CD8-positive, alpha-beta memory T cell (primary cell): ENCODE measurements around the gene PNPLA5. TPM values are rescaled to one million over a fixed set of nuclear protein-coding genes. Genes with fewer than 3 reads are reported as not detected.

ENCODE experiments used
- CTCF ChIA-PET: fragments of 350-600 bp; sonication (Branson Sonifier 250); formaldehyde crosslinking; loops from one replicate; lab custom pipeline; 2021; ENCODE audit warnings: antibody characterized with exemption; lab: Charles Lee
- POLR2A ChIA-PET: fragments of 350-600 bp; sonication (Branson Sonifier 250); formaldehyde crosslinking; loops from one replicate; lab custom pipeline; 2021; ENCODE audit warnings: antibody characterized with exemption; lab: Charles Lee
- DNase-seq, 5 donors: peaks; one replicate each; pipeline versions ENCODE4 v3.0.0 to v3.0.0-alpha.2; 2020 to 2022; ENCODE audit warnings: mixed read lengths in 1 of 5
- H3K27ac ChIP-seq: one replicate; pipeline ENCODE4 v1.7.0; 2013; ENCODE audit warnings: low read depth, mild to moderate bottlenecking, low read length, moderate library complexity
- H3K27me3 ChIP-seq: 2 replicates; pipeline ENCODE4 v1.7.0; 2013; ENCODE audit warnings: low read length, mild to moderate bottlenecking; ENCODE audit not compliant: insufficient read depth, poor library complexity, severe bottlenecking
- H3K36me3 ChIP-seq: 2 replicates; pipeline ENCODE4 v1.7.0; 2013; ENCODE audit warnings: mild to moderate bottlenecking, low read length, moderate library complexity; ENCODE audit not compliant: insufficient read depth
- H3K4me1 ChIP-seq: 2 replicates; pipeline ENCODE4 v1.7.0; 2013; ENCODE audit warnings: mild to moderate bottlenecking, low read length, moderate library complexity; ENCODE audit not compliant: insufficient read depth
- H3K4me3 ChIP-seq: 2 replicates; pipeline ENCODE4 v1.7.0; 2013; ENCODE audit warnings: mild to moderate bottlenecking, low read length
- H3K9me3 ChIP-seq: 2 replicates; pipeline ENCODE4 v1.7.0; 2013; ENCODE audit warnings: mild to moderate bottlenecking, low read length
- H3K27ac Mint-ChIP-seq, 8 donors: one replicate each; pipeline ENCODE4 v1.8.0; 2020 to 2021; ENCODE audit warnings: mixed read lengths in 8 of 8, mild to moderate bottlenecking in 6 of 8, inconsistent platforms in 3 of 8, moderate library complexity in 3 of 8
- H3K27me3 Mint-ChIP-seq, 2 donors: one replicate each; pipeline ENCODE4 v1.8.0; 2020 to 2021; ENCODE audit warnings: mixed read lengths in 2 of 2, mild to moderate bottlenecking in 1 of 2, moderate library complexity in 1 of 2
- H3K36me3 Mint-ChIP-seq, 3 donors: one replicate each; pipeline ENCODE4 v1.8.0; 2020 to 2021; ENCODE audit warnings: mixed read lengths in 3 of 3, inconsistent platforms in 1 of 3, mild to moderate bottlenecking in 1 of 3
- H3K4me1 Mint-ChIP-seq, 3 donors: one replicate each; pipeline ENCODE4 v1.8.0; 2020 to 2021; ENCODE audit warnings: mixed read lengths in 3 of 3, inconsistent platforms in 1 of 3, mild to moderate bottlenecking in 1 of 3
- H3K4me3 Mint-ChIP-seq, 7 donors: one replicate each; pipeline ENCODE4 v1.8.0; 2020 to 2021; ENCODE audit warnings: mixed read lengths in 7 of 7, mild to moderate bottlenecking in 6 of 7, moderate library complexity in 4 of 7, inconsistent platforms in 2 of 7
- H3K9me3 Mint-ChIP-seq, 5 donors: one replicate each; pipeline ENCODE4 v1.8.0; 2020 to 2022; ENCODE audit warnings: mixed read lengths in 5 of 5, mild to moderate bottlenecking in 3 of 5, moderate library complexity in 2 of 5, inconsistent platforms in 1 of 5
- polyA plus RNA-seq: library from polyadenylated mRNA; unstranded; fragments of 300-500 nt; fragmentation: Illumina TruSeq; gene quantifications from one replicate; pipeline ENCODE4 v1.2.3, GENCODE V29; 2021
- total RNA-seq, 2 experiments: library from RNA; stranded (reverse); gene quantifications; one replicate each; pipeline ENCODE4 v1.2.3, GENCODE V29; 2021

PNPLA5 gene
- total and polyA plus RNA-seq, 3 experiments from 2014 or later: not detected

GRCh38 chr22:43848366-43849171, 43.2 kb downstream of the PNPLA5 start:
- CTCF ChIA-PET: no interaction called here

GRCh38 chr22:43847376-43848289, 44.2 kb downstream of the PNPLA5 start:
- H3K9me3 Mint-ChIP-seq: no peaks in the 10 kb centered on the region
- H3K36me3 ChIP-seq: no peaks in the 10 kb centered on the region
- H3K9me3 ChIP-seq: no peaks in the 10 kb centered on the region
- H3K36me3 Mint-ChIP-seq: no peaks in the 10 kb centered on the region
- H3K27me3 Mint-ChIP-seq: peaks cover 7 to 44% of the 10 kb centered on the region in 2 donors
- CTCF ChIA-PET: no interaction called here
- DNase-seq: no peak
- H3K4me1 ChIP-seq: no peaks in the 10 kb centered on the region
- no peak overlapping the region for H3K27ac ChIP-seq
- H3K27ac Mint-ChIP-seq: no peak overlapping the region
- POLR2A ChIA-PET: no interaction called here
- H3K27me3 ChIP-seq: no peaks in the 10 kb centered on the region
- no peaks in the 10 kb centered on the region for H3K4me1 Mint-ChIP-seq
- H3K4me3 ChIP-seq: no peak overlapping the region
- no peak overlapping the region for H3K4me3 Mint-ChIP-seq

More at GRCh38 chr22:43848366-43849171, 43.2 kb downstream of the PNPLA5 start:
- no peak for DNase-seq
- no peak overlapping the region for H3K27ac ChIP-seq
- H3K4me3 ChIP-seq: no peak overlapping the region
- Mint-ChIP-seq H3K4me1 (no peaks in the 10 kb centered on the region), H3K27me3 (peaks cover 12 to 50% of the 10 kb centered on the region in 2 donors), H3K27ac (no peak overlapping the region), H3K4me3 (no peak overlapping the region), H3K9me3 (no peaks in the 10 kb centered on the region), H3K36me3 (no peaks in the 10 kb centered on the region)
- POLR2A ChIA-PET: no interaction called here
- no peaks in the 10 kb centered on the region for H3K36me3 ChIP-seq
- no peaks in the 10 kb centered on the region for H3K9me3 ChIP-seq
- H3K27me3 ChIP-seq: no peaks in the 10 kb centered on the region
- H3K4me1 ChIP-seq: no peaks in the 10 kb centered on the region

- Mint-ChIP-seq H3K4me1 (no peaks in the 10 kb centered on the region), H3K9me3 (no peaks in the 10 kb centered on the region), H3K36me3 (no peaks in the 10 kb centered on the region), H3K27me3 (peaks cover 8 to 40% of the 10 kb centered on the region in 2 donors), H3K4me3 (no peak overlapping the region), H3K27ac (no peak overlapping the region)
- DNase-seq: no peak
- no peaks in the 10 kb centered on the region for H3K36me3 ChIP-seq
- H3K27ac ChIP-seq: no peak overlapping the region
- no peaks in the 10 kb centered on the region for H3K4me1 ChIP-seq
- no peak overlapping the region for H3K4me3 ChIP-seq
- no peaks in the 10 kb centered on the region for H3K9me3 ChIP-seq
- H3K27me3 ChIP-seq: no peaks in the 10 kb centered on the region
- CTCF ChIA-PET: no interaction called here
- POLR2A ChIA-PET: no interaction called here
Observed at GRCh38 chr22:43846966-43847365, 44.8 kb downstream of the PNPLA5 start.

GRCh38 chr22:43845981-43846380, 45.8 kb downstream of the PNPLA5 start:
- peaks cover 9 to 32% of the 10 kb centered on the region in 2 donors for H3K27me3 Mint-ChIP-seq
- no peaks in the 10 kb centered on the region for H3K27me3 ChIP-seq
- H3K4me3 ChIP-seq: no peak overlapping the region
- ChIA-PET CTCF (no interaction called here), POLR2A (no interaction called here)
- no peaks in the 10 kb centered on the region for H3K36me3 Mint-ChIP-seq
- H3K27ac Mint-ChIP-seq: no peak overlapping the region
- H3K27ac ChIP-seq: no peak overlapping the region
- no peak for DNase-seq
- no peaks in the 10 kb centered on the region for H3K9me3 Mint-ChIP-seq
- H3K4me1 Mint-ChIP-seq: no peaks in the 10 kb centered on the region
- H3K9me3 ChIP-seq: no peaks in the 10 kb centered on the region
- no peaks in the 10 kb centered on the region for H3K4me1 ChIP-seq
- H3K4me3 Mint-ChIP-seq: no peak overlapping the region
- H3K36me3 ChIP-seq: no peaks in the 10 kb centered on the region

- Mint-ChIP-seq H3K27ac (no peak overlapping the region), H3K9me3 (no peaks in the 10 kb centered on the region), H3K36me3 (no peaks in the 10 kb centered on the region), H3K4me1 (no peaks in the 10 kb centered on the region), H3K4me3 (no peak overlapping the region), H3K27me3 (peaks cover 9 to 22% of the 10 kb centered on the region in 2 donors)
- Histone ChIP-seq H3K4me1 (no peaks in the 10 kb centered on the region), H3K4me3 (no peak overlapping the region), H3K27me3 (no peaks in the 10 kb centered on the region), H3K27ac (no peak overlapping the region), H3K36me3 (no peaks in the 10 kb centered on the region), H3K9me3 (no peaks in the 10 kb centered on the region)
- CTCF ChIA-PET: no interaction called here
- POLR2A ChIA-PET: no interaction called here
- peak in 1 of 5 donors; percentile 30 for DNase-seq
Observed at GRCh38 chr22:43844560-43845545, 47.0 kb downstream of the PNPLA5 start.

- ChIA-PET POLR2A (no interaction called here), CTCF (no interaction called here)
- no peaks in the 10 kb centered on the region for H3K27me3 ChIP-seq
- H3K36me3 ChIP-seq: no peaks in the 10 kb centered on the region
- H3K27ac ChIP-seq: no peak overlapping the region
- peak in 1 of 5 donors; percentile 20 for DNase-seq
- Mint-ChIP-seq H3K4me1 (no peaks in the 10 kb centered on the region), H3K9me3 (no peaks in the 10 kb centered on the region), H3K27ac (peak overlapping the region in 1 of 8 donors; percentile 75), H3K27me3 (peaks cover 7 to 16% of the 10 kb centered on the region in 2 donors), H3K36me3 (no peaks in the 10 kb centered on the region), H3K4me3 (no peak overlapping the region)
- no peaks in the 10 kb centered on the region for H3K4me1 ChIP-seq
- H3K9me3 ChIP-seq: no peaks in the 10 kb centered on the region
- no peak overlapping the region for H3K4me3 ChIP-seq
Observed at GRCh38 chr22:43843783-43844530, 47.9 kb downstream of the PNPLA5 start.

GRCh38 chr22:43841742-43842141, 50.1 kb downstream of the PNPLA5 start:
- DNase-seq: peak in 1 of 5 donors; percentile 35
- Mint-ChIP-seq H3K4me3 (no peak overlapping the region), H3K27me3 (peaks cover 5 to 10% of the 10 kb centered on the region in 2 donors), H3K9me3 (no peaks in the 10 kb centered on the region), H3K36me3 (no peaks in the 10 kb centered on the region), H3K27ac (no peak overlapping the region), H3K4me1 (no peaks in the 10 kb centered on the region)
- H3K27me3 ChIP-seq: no peaks in the 10 kb centered on the region
- ChIA-PET CTCF (no interaction called here), POLR2A (no interaction called here)
- no peak overlapping the region for H3K4me3 ChIP-seq
- no peaks in the 10 kb centered on the region for H3K9me3 ChIP-seq
- no peaks in the 10 kb centered on the region for H3K36me3 ChIP-seq
- no peak overlapping the region for H3K27ac ChIP-seq
- no peaks in the 10 kb centered on the region for H3K4me1 ChIP-seq
